HepG2 (cell line): ENCODE data around the gene JUND. TPM values are rescaled to one million over a fixed set of nuclear protein-coding genes. Genes with fewer than 3 reads are reported as not detected.
"Not testable (repeated sequence)": the region's sequence is repeated elsewhere in the genome, so short reads cannot be mapped to it uniquely, and the experiment has no call there.

Experiments
- ATAC-seq: fragments of 200-7000 bp; cut with Tn5 transposase; 3 replicates; pipeline ENCODE4 v1.9.1; 2020; ENCODE audit warnings: mild to moderate bottlenecking, moderate library complexity
- BruUV-seq: library from RNA; stranded (reverse); fragments of 400-500 nt; replicated peaks from 2 replicates; lab custom pipeline; 2021; lab: Mats Ljungman, UMichigan
- CTCF ChIA-PET: fragments of 300-600 bp; formaldehyde crosslinking; extraction: SDS; loops from one replicate; lab custom pipeline; 2021; ENCODE audit warnings: low total read pairs, inconsistent platforms, low intra/inter-chr PET ratio; lab: Yijun Ruan, JAX
- POLR2A ChIA-PET: fragments of 350-600 bp; sonication (Branson Sonifier 250); formaldehyde crosslinking; loops from one replicate; lab custom pipeline; 2020; ENCODE audit warnings: antibody characterized with exemption, inconsistent platforms; lab: Yijun Ruan, JAX
- DNase-seq: peaks from one replicate; pipeline ENCODE4 v3.0.0-alpha.2; 2015; ENCODE audit warnings: low spot score
- FAIRE-seq: peaks from 3 replicates; lab custom pipeline; 2011; peaks lifted over from hg19 to GRCh38; lab: Jason Lieb, UNC
- H2AFZ ChIP-seq: one replicate; pipeline ENCODE4 v1.6.1; 2011; ENCODE audit warnings: low read length, inconsistent platforms
- H3K27ac ChIP-seq: fragments of 300-600 bp; 3 replicates; pipeline ENCODE4 v1.8.0; 2011; ENCODE audit warnings: mixed run types, mild to moderate bottlenecking, mixed read lengths, low read length, inconsistent platforms; ENCODE audit not compliant: insufficient read depth; ENCODE audit errors: extremely low read length
- H3K27me3 ChIP-seq, 2 experiments: fragments of 200-600 bp in 1 of 2; 2 replicates in 1 of 2; 3 replicates in 1 of 2; pipeline versions ENCODE4 v1.6.0 to v1.8.0; 2011; ENCODE audit warnings: low read length in 2 of 2, mild to moderate bottlenecking in 2 of 2, moderate library complexity in 2 of 2, inconsistent platforms in 1 of 2; ENCODE audit not compliant: insufficient read depth in 2 of 2, control insufficient read depth in 1 of 2
- H3K36me3 ChIP-seq, 2 experiments: fragments of 200-600 bp in 1 of 2; replicated peaks in 1 of 2; 2 replicates in 1 of 2; 3 replicates in 1 of 2; pipeline versions ENCODE4 v1.5.1 to v1.8.0; 2011; ENCODE audit warnings: low read length in 2 of 2, inconsistent platforms in 1 of 2; ENCODE audit not compliant: insufficient read depth in 2 of 2, control insufficient read depth in 1 of 2
- H3K4me1 ChIP-seq: 2 replicates; pipeline ENCODE4 v1.5.1; 2012; ENCODE audit warnings: low read length, inconsistent platforms; ENCODE audit not compliant: insufficient read depth
- H3K4me2 ChIP-seq: 2 replicates; pipeline ENCODE4 v1.6.0; 2011; ENCODE audit warnings: low read depth, low read length, inconsistent platforms
- H3K4me3 ChIP-seq, 3 experiments: fragments of 200-600 bp in 1 of 3; sonication (generic), shearing (Covaris generic) in 1 of 3; replicated peaks in 1 of 3; 2 replicates each; pipeline ENCODE4 v1.5.1; 2011 to 2016; ENCODE audit warnings: low read length in 3 of 3, inconsistent platforms in 2 of 3, low read depth in 2 of 3, mild to moderate bottlenecking in 2 of 3, control low read depth in 1 of 3, mixed read lengths in 1 of 3; ENCODE audit not compliant: insufficient read depth in 1 of 3
- H3K79me2 ChIP-seq: one replicate; pipeline ENCODE4 v1.6.1; 2011; ENCODE audit warnings: low read length, inconsistent platforms; ENCODE audit not compliant: insufficient read depth
- H3K9ac ChIP-seq: 2 replicates; pipeline ENCODE4 v1.6.0; 2011; ENCODE audit warnings: mild to moderate bottlenecking, low read depth, low read length, inconsistent platforms; ENCODE audit not compliant: insufficient read depth
- H3K9me3 ChIP-seq: 2 replicates; pipeline ENCODE4 v1.5.1; 2012; ENCODE audit warnings: mild to moderate bottlenecking, low read length
- H4K20me1 ChIP-seq: 2 replicates; pipeline ENCODE4 v1.6.0; 2011; ENCODE audit warnings: inconsistent platforms, mild to moderate bottlenecking, low read length, moderate library complexity; ENCODE audit not compliant: insufficient read depth
- FOSL2 ChIP-seq: sonication (generic); formaldehyde crosslinking; IDR thresholded peaks from 2 replicates; pipeline ENCODE4 v1.4.0; 2020; ENCODE audit warnings: missing genetic modification reagents
- GATAD2A ChIP-seq: IDR thresholded peaks from 2 replicates; pipeline ENCODE4 v1.6.1; 2016
- KAT7 ChIP-seq: IDR thresholded peaks from 2 replicates; pipeline ENCODE4 v1.6.1; 2018; ENCODE audit warnings: borderline replicate concordance, missing compliant biosample characterization
- KLF12 ChIP-seq: sonication (generic); formaldehyde crosslinking; IDR thresholded peaks from 2 replicates; pipeline ENCODE4 v1.4.0; 2020; ENCODE audit warnings: missing genetic modification reagents, borderline replicate concordance
- THAP9 ChIP-seq: sonication (generic); formaldehyde crosslinking; IDR thresholded peaks from 2 replicates; pipeline ENCODE4; 2020; ENCODE audit warnings: missing genetic modification reagents, mild to moderate bottlenecking, borderline replicate concordance
- ZNF101 ChIP-seq: sonication (generic); formaldehyde crosslinking; IDR thresholded peaks from 2 replicates; pipeline ENCODE4 v1.4.0; 2020; ENCODE audit warnings: mild to moderate bottlenecking, low read depth, missing genetic modification reagents, borderline replicate concordance
- ZNF18 ChIP-seq: sonication (generic); formaldehyde crosslinking; IDR thresholded peaks from 2 replicates; pipeline ENCODE4 v1.8.0; 2022; ENCODE audit warnings: mild to moderate bottlenecking, missing genetic modification reagents; ENCODE audit not compliant: insufficient replicate concordance
- ZNF282 ChIP-seq: fragments of 450-650 bp; IDR thresholded peaks from 2 replicates; pipeline ENCODE4 v1.6.1; 2018; ENCODE audit not compliant: partially characterized antibody
- ZNF296 ChIP-seq: sonication (generic); formaldehyde crosslinking; conservative IDR thresholded peaks from 2 replicates; pipeline ENCODE4 v1.5.0; 2020; ENCODE audit warnings: mild to moderate bottlenecking, missing genetic modification reagents
- ZNF580 ChIP-seq: IDR thresholded peaks from 2 replicates; pipeline ENCODE4 v1.6.1; 2016; ENCODE audit warnings: low read depth, borderline replicate concordance
- WGBS: methylation state at CpG from one replicate; pipeline ENCODE4 v1.1.6; 2017; ENCODE audit warnings: low lambda C conversion rate; 5-methylcytosine and 5-hydroxymethylcytosine counted together
- in situ Hi-C: cut with HindIII; loops from 2 replicates; pipeline ENCODE4 v1.10.0; 2017; ENCODE audit warnings: low pct_unique_long_range_greater_than_20kb; ENCODE audit not compliant: extremely low pct_ligation_motif_present
- intact Hi-C: fragments of 100-400 bp; cut with micrococcal nuclease; formaldehyde crosslinking; loops from one replicate; pipeline ENCODE4 v1.10.0; 2022; ENCODE audit not compliant: unreplicated experiment
- polyA plus RNA-seq, 8 experiments: library from polyadenylated mRNA; depleted of rRNA in 3 of 8; stranded (reverse) in 7 of 8; unstranded in 1 of 8; fragments of >200 nt; fragmentation: Illumina TruSeq in 4 of 8; extraction: Trizol in 4 of 8; gene quantifications; 2 replicates each; pipeline versions ENCODE4 v1.2.1 to v1.2.3, GENCODE V29; 2011 to 2016; ENCODE audit warnings: low read depth in 4 of 8, missing spikeins in 1 of 8, mixed read lengths in 1 of 8; ENCODE audit not compliant: insufficient read depth in 1 of 8
- total RNA-seq, 5 experiments: library from RNA; depleted of rRNA; stranded (reverse); fragments of >200 nt; fragmentation: Illumina TruSeq; extraction: Trizol; gene quantifications; 2 replicates each; pipeline ENCODE4 v1.2.3, GENCODE V29; 2016; ENCODE audit warnings: low read depth in 1 of 5

Gene JUND
- total and polyA plus RNA-seq, 2 of the 13 experiments (the other 11 are each of a cell fraction or from before 2014, with no cell fraction given): 41.2 to 59.8 TPM

GRCh38 chr19:18324373-18324731 lies 42.9 kb upstream of the JUND start:
- in situ Hi-C loops: loop anchor here (5.0 kb wide), 1 partner anchor 47 kb away; no protein-coding TSS in a partner anchor
- CTCF ChIA-PET: interaction anchor here (1.1 to 3.5 kb wide), 2 partner anchors 42 to 46 kb away, joined by 3 to 50 read pairs; no protein-coding TSS in a partner anchor

GRCh38 chr19:18322759-18323460 lies 41.5 kb upstream of the JUND start, which contains the start of gene LSM4:
Gene LSM4, minus strand, starts transcription at chr19:18323076. Its CDS starts 56 bp downstream, at chr19:18323020.
- peak; percentile 94 for FAIRE-seq
- no TSS peak for BruUV-seq
- TF ChIP-seq GATAD2A (CRISPR knock-in tag) (0 out of 2 replicates have a peak, but pooled peaks have one; percentile 25), KAT7 (peak; percentile 61; the same call in 1 of the 2 replicates), ZNF18 (CRISPR knock-in tag) (peak; percentile 93), ZNF296 (CRISPR knock-in tag) (no peak), ZNF580 (CRISPR knock-in tag) (no peak; the same call in 1 of the 2 replicates), ZNF282 (no peak), THAP9 (CRISPR knock-in tag) (no peak), ZNF101 (no peak)

More at GRCh38 chr19:18324373-18324731, 42.9 kb upstream of the JUND start:
- not testable (repeated sequence) for ATAC-seq, H4K20me1 ChIP-seq, H3K36me3 ChIP-seq, DNase-seq, FAIRE-seq, H3K9ac ChIP-seq, H3K27me3 ChIP-seq, BruUV-seq, H3K9me3 ChIP-seq, H3K27ac ChIP-seq, H3K4me3 ChIP-seq
- H3K4me1 ChIP-seq: peaks cover 71% of the 10 kb centered on the region
- 26% methylated on average over 6 of the region's 6 CpGs for WGBS
- POLR2A ChIA-PET: interaction anchor here (0.9 to 6.5 kb wide), 2 partner anchors 40 to 45 kb away, joined by 3 to 110 read pairs; partner anchors contain the start of gene JUND
- intact Hi-C loops: loop anchor here (5.0 kb wide), 1 partner anchor 122 kb away; the partner anchor contains the start of gene RAB3A
- H3K4me2 ChIP-seq: peak overlapping the region; percentile 95
- H3K79me2 ChIP-seq: peaks cover 21% of the 10 kb centered on the region
- peak; percentile 45; the same call in 1 of the 2 replicates for TF ChIP-seq FOSL2 (CRISPR knock-in tag)
- 0 out of 2 replicates have a peak, but pooled peaks have one; percentile 0 for TF ChIP-seq KLF12
- TF ChIP-seq, all 625 proteins: peak for 2; not testable (repeated sequence) for 623
- not testable (repeated sequence) for H2AFZ ChIP-seq

More at GRCh38 chr19:18322759-18323460, 41.5 kb upstream of the JUND start, which contains the start of gene LSM4:
- Histone ChIP-seq H3K36me3 (no peaks in the 10 kb centered on the region), H2AFZ (no peak within 1 kb of the TSS), H4K20me1 (no peaks in the 10 kb centered on the region), H3K9me3 (no peaks in the 10 kb centered on the region), H3K79me2 (peaks cover 21% of the 10 kb centered on the region), H3K4me2 (peak within 1 kb of the TSS; percentile 95), H3K4me1 (peaks cover 73% of the 10 kb centered on the region), H3K4me3 (peak within 1 kb of the TSS; percentile 69 to 80 (median 72)), H3K27me3 (no peaks in the 10 kb centered on the region), H3K27ac (peak within 1 kb of the TSS; percentile 84), H3K9ac (peak within 1 kb of the TSS; percentile 90)
- ChIA-PET POLR2A (interaction anchor here (0.6 to 11.4 kb wide), 15 partner anchors 10 to 169 kb away, joined by 3 to 278 read pairs (median 7); partner anchors contain the start of genes GDF15, IQCN, JUND and SSBP4), CTCF (interaction anchor here (1.1 to 3.5 kb wide), 3 partner anchors 18 to 44 kb away, joined by 3 to 50 read pairs (median 3); no protein-coding TSS in a partner anchor)
- in situ Hi-C loops: loop anchor here (5.0 kb wide), 1 partner anchor 46 kb away; no protein-coding TSS in a partner anchor
- intact Hi-C loops: loop anchor here (1.0 to 5.0 kb wide), 2 partner anchors 44 to 121 kb away; partner anchors contain the start of gene RAB3A
- WGBS: under 1% methylated on average over 33 of the region's 75 CpGs
- peak; percentile 88 for ATAC-seq
- peak; percentile 95 for DNase-seq
